ENCODE measurements around the gene ARMH4.

Gene ARMH4

GRCh38 chr14:58145936-58146335 is 6.1 kb downstream of the ARMH4 start:
- WGBS, result 91% methylated on average over 1 of the region's 1 CpG
- no peak overlapping the region for H3K4ac ChIP-seq (ENCODE audit: low read depth in 1 of 2, low read length in 2 of 2)
- H3K36me3 ChIP-seq (ENCODE audit: control insufficient read depth in 1 of 2, insufficient read depth in 2 of 2, low read depth in 1 of 2, low read length in 2 of 2), result peaks cover 0 to 3% of the 10 kb centered on the region in 2 experiments
- DNase-seq, result no peak
- no peaks in the 10 kb centered on the region for H3K9me3 ChIP-seq (ENCODE audit: control insufficient read depth, low read length)
- H2BK5ac ChIP-seq (ENCODE audit: low read depth, low read length, poor library complexity, severe bottlenecking), result no peak overlapping the region
- H2AFZ ChIP-seq (ENCODE audit: low read depth, low read length), result no peak overlapping the region
- no peak overlapping the region for H2BK12ac ChIP-seq (ENCODE audit: low read length in 2 of 2)
- H3K18ac ChIP-seq (ENCODE audit: low read depth in 1 of 2, low read length in 2 of 2), result no peak overlapping the region
- no peak overlapping the region for H3K14ac ChIP-seq (ENCODE audit: low read length in 2 of 2)
- no peak overlapping the region for H3K23ac ChIP-seq (ENCODE audit: low read length in 2 of 2)
- H3K4me2 ChIP-seq (ENCODE audit: low read length, poor library complexity, severe bottlenecking), result no peak overlapping the region
- H3K9ac ChIP-seq (ENCODE audit: low read length), result no peak overlapping the region
- H2BK15ac ChIP-seq (ENCODE audit: low read depth, poor library complexity, severe bottlenecking), result no peak overlapping the region
- no peak overlapping the region for H2BK120ac ChIP-seq (ENCODE audit: low read depth, low read length)
- no peaks in the 10 kb centered on the region for H3K4me1 ChIP-seq (ENCODE audit: control insufficient read depth, insufficient read depth, low read depth, low read length)
- no peak overlapping the region for H4K8ac ChIP-seq (ENCODE audit: low read length)
- no peak overlapping the region for H2AK5ac ChIP-seq (ENCODE audit: low read length, severe bottlenecking)
- H3K4me3 ChIP-seq (ENCODE audit: insufficient read depth in 1 of 2, low read depth in 1 of 2, low read length in 2 of 2), result no peak overlapping the region
- H3K79me1 ChIP-seq (replicated peaks; ENCODE audit: low read length, poor library complexity, severe bottlenecking), result peaks cover 17% of the 10 kb centered on the region
- no peak overlapping the region for H3K27ac ChIP-seq (ENCODE audit: low read length, poor library complexity, severe bottlenecking)
- no peak overlapping the region for H4K91ac ChIP-seq (ENCODE audit: low read length)
- peaks cover 0 to 12% of the 10 kb centered on the region in 2 experiments for H3K27me3 ChIP-seq (ENCODE audit: control insufficient read depth in 1 of 2, insufficient read depth in 1 of 2, low read length in 2 of 2)

GRCh38 chr14:58143106-58143505 is 8.9 kb downstream of the ARMH4 start:
- Histone ChIP-seq H3K9ac (ENCODE audit: low read length) (no peak overlapping the region), H2AK5ac (ENCODE audit: low read length, severe bottlenecking) (no peak overlapping the region), H3K9me3 (ENCODE audit: control insufficient read depth, low read length) (no peaks in the 10 kb centered on the region), H2BK120ac (ENCODE audit: low read depth, low read length) (no peak overlapping the region), H3K23ac (ENCODE audit: low read length in 2 of 2) (no peak overlapping the region), H3K18ac (ENCODE audit: low read depth in 1 of 2, low read length in 2 of 2) (no peak overlapping the region), H3K27me3 (ENCODE audit: control insufficient read depth in 1 of 2, insufficient read depth in 1 of 2, low read length in 2 of 2) (no peaks in the 10 kb centered on the region), H3K36me3 (ENCODE audit: control insufficient read depth in 1 of 2, insufficient read depth in 2 of 2, low read depth in 1 of 2, low read length in 2 of 2) (peaks cover 7% of the 10 kb centered on the region in 2 experiments), H2BK12ac (ENCODE audit: low read length in 2 of 2) (no peak overlapping the region), H2BK15ac (ENCODE audit: low read depth, poor library complexity, severe bottlenecking) (no peak overlapping the region), H4K91ac (ENCODE audit: low read length) (no peak overlapping the region), H3K4me2 (ENCODE audit: low read length, poor library complexity, severe bottlenecking) (no peak overlapping the region), H4K8ac (ENCODE audit: low read length) (no peak overlapping the region), H2AFZ (ENCODE audit: low read depth, low read length) (no peak overlapping the region), H3K4ac (ENCODE audit: low read depth in 1 of 2, low read length in 2 of 2) (no peak overlapping the region), H3K79me1 (replicated peaks; ENCODE audit: low read length, poor library complexity, severe bottlenecking) (peaks cover 10% of the 10 kb centered on the region), H3K4me1 (ENCODE audit: control insufficient read depth, insufficient read depth, low read depth, low read length) (no peaks in the 10 kb centered on the region), H3K27ac (ENCODE audit: low read length, poor library complexity, severe bottlenecking) (no peak overlapping the region), H3K14ac (ENCODE audit: low read length in 2 of 2) (no peak overlapping the region), H3K4me3 (ENCODE audit: insufficient read depth in 1 of 2, low read depth in 1 of 2, low read length in 2 of 2) (no peak overlapping the region), H2BK5ac (ENCODE audit: low read depth, low read length, poor library complexity, severe bottlenecking) (no peak overlapping the region)
- DNase-seq, result no peak
- 90% methylated on average over 3 of the region's 3 CpGs for WGBS

- no peaks in the 10 kb centered on the region for H3K9me3 ChIP-seq (ENCODE audit: control insufficient read depth, low read length)
- H2BK12ac ChIP-seq (ENCODE audit: low read length in 2 of 2), result no peak overlapping the region
- H4K8ac ChIP-seq (ENCODE audit: low read length), result no peak overlapping the region
- no peak overlapping the region for H2BK15ac ChIP-seq (ENCODE audit: low read depth, poor library complexity, severe bottlenecking)
- no peak overlapping the region for H3K4ac ChIP-seq (ENCODE audit: low read depth in 1 of 2, low read length in 2 of 2)
- H2AFZ ChIP-seq (ENCODE audit: low read depth, low read length), result no peak overlapping the region
- no peak overlapping the region for H3K14ac ChIP-seq (ENCODE audit: low read length in 2 of 2)
- no peak overlapping the region for H3K4me2 ChIP-seq (ENCODE audit: low read length, poor library complexity, severe bottlenecking)
- H3K4me3 ChIP-seq (ENCODE audit: insufficient read depth in 1 of 2, low read depth in 1 of 2, low read length in 2 of 2), result no peak overlapping the region
- H3K79me1 ChIP-seq (replicated peaks; ENCODE audit: low read length, poor library complexity, severe bottlenecking), result peaks cover 8% of the 10 kb centered on the region
- no peak overlapping the region for H3K23ac ChIP-seq (ENCODE audit: low read length in 2 of 2)
- H3K27ac ChIP-seq (ENCODE audit: low read length, poor library complexity, severe bottlenecking), result no peak overlapping the region
- H3K36me3 ChIP-seq (ENCODE audit: control insufficient read depth in 1 of 2, insufficient read depth in 2 of 2, low read depth in 1 of 2, low read length in 2 of 2), result peaks cover 9 to 10% of the 10 kb centered on the region in 2 experiments
- no peak overlapping the region for H2AK5ac ChIP-seq (ENCODE audit: low read length, severe bottlenecking)
- H3K18ac ChIP-seq (ENCODE audit: low read depth in 1 of 2, low read length in 2 of 2), result no peak overlapping the region
- no peak overlapping the region for H2BK5ac ChIP-seq (ENCODE audit: low read depth, low read length, poor library complexity, severe bottlenecking)
- H3K4me1 ChIP-seq (ENCODE audit: control insufficient read depth, insufficient read depth, low read depth, low read length), result no peaks in the 10 kb centered on the region
- no peak overlapping the region for H3K9ac ChIP-seq (ENCODE audit: low read length)
- H2BK120ac ChIP-seq (ENCODE audit: low read depth, low read length), result no peak overlapping the region
- no peak overlapping the region for H4K91ac ChIP-seq (ENCODE audit: low read length)
- no peak for DNase-seq
- no peaks in the 10 kb centered on the region for H3K27me3 ChIP-seq (ENCODE audit: control insufficient read depth in 1 of 2, insufficient read depth in 1 of 2, low read length in 2 of 2)
Measured at GRCh38 chr14:58141893-58142292, 10.1 kb downstream of the ARMH4 start.

- Histone ChIP-seq H3K27ac (ENCODE audit: low read length, poor library complexity, severe bottlenecking) (no peak overlapping the region), H2AK5ac (ENCODE audit: low read length, severe bottlenecking) (no peak overlapping the region), H2BK5ac (ENCODE audit: low read depth, low read length, poor library complexity, severe bottlenecking) (no peak overlapping the region), H3K23ac (ENCODE audit: low read length in 2 of 2) (no peak overlapping the region), H3K14ac (ENCODE audit: low read length in 2 of 2) (no peak overlapping the region), H3K36me3 (ENCODE audit: control insufficient read depth in 1 of 2, insufficient read depth in 2 of 2, low read depth in 1 of 2, low read length in 2 of 2) (peaks cover 9 to 10% of the 10 kb centered on the region in 2 experiments), H3K4ac (ENCODE audit: low read depth in 1 of 2, low read length in 2 of 2) (no peak overlapping the region), H3K4me2 (ENCODE audit: low read length, poor library complexity, severe bottlenecking) (no peak overlapping the region), H2BK120ac (ENCODE audit: low read depth, low read length) (no peak overlapping the region), H3K18ac (ENCODE audit: low read depth in 1 of 2, low read length in 2 of 2) (no peak overlapping the region), H3K27me3 (ENCODE audit: control insufficient read depth in 1 of 2, insufficient read depth in 1 of 2, low read length in 2 of 2) (no peaks in the 10 kb centered on the region), H2AFZ (ENCODE audit: low read depth, low read length) (no peak overlapping the region), H2BK15ac (ENCODE audit: low read depth, poor library complexity, severe bottlenecking) (no peak overlapping the region), H4K91ac (ENCODE audit: low read length) (no peak overlapping the region), H3K79me1 (replicated peaks; ENCODE audit: low read length, poor library complexity, severe bottlenecking) (peaks cover 6% of the 10 kb centered on the region), H3K4me3 (ENCODE audit: insufficient read depth in 1 of 2, low read depth in 1 of 2, low read length in 2 of 2) (no peak overlapping the region), H4K8ac (ENCODE audit: low read length) (no peak overlapping the region), H3K9me3 (ENCODE audit: control insufficient read depth, low read length) (no peaks in the 10 kb centered on the region), H2BK12ac (ENCODE audit: low read length in 2 of 2) (no peak overlapping the region), H3K4me1 (ENCODE audit: control insufficient read depth, insufficient read depth, low read depth, low read length) (peaks cover 2% of the 10 kb centered on the region), H3K9ac (ENCODE audit: low read length) (no peak overlapping the region)
- no peak for DNase-seq
- 92% methylated on average over 8 of the region's 10 CpGs for WGBS
Measured at GRCh38 chr14:58138714-58139482, 13.1 kb downstream of the ARMH4 start.
